Adrenal gland (tissue), 12 donors: ENCODE data around the gene PDLIM4. TPM values are rescaled to one million over a fixed set of nuclear protein-coding genes. Genes with fewer than 3 reads are reported as not detected.
A peak's percentile ranks its signal among the peaks of the same experiment; 100 is the strongest.

Experiments used
- DNase-seq, 7 donors: peaks; one replicate each; pipeline ENCODE4 v3.0.0-alpha.2; 2019 to 2020
- H3K27ac ChIP-seq, 5 donors: fragments of 200-600 bp; sonication (generic) in 4 of 5; 1 replicate in 3 of 5; 2 replicates in 2 of 5; pipeline versions ENCODE4 v1.5.1 to v1.8.0; 2016 to 2020; ENCODE audit warnings: mild to moderate bottlenecking in 1 of 5
- H3K27me3 ChIP-seq: fragments of 200-600 bp; 2 replicates; pipeline ENCODE4 v1.8.0; 2021
- H3K36me3 ChIP-seq, 2 donors: fragments of 200-600 bp; replicated peaks in 1 of 2; 1 replicate in 1 of 2; 2 replicates in 1 of 2; pipeline versions ENCODE4 v1.5.1 to v1.8.0; 2018 to 2022
- H3K4me1 ChIP-seq, 2 donors: fragments of 200-600 bp; replicated peaks in 1 of 2; 1 replicate in 1 of 2; 2 replicates in 1 of 2; pipeline versions ENCODE4 v1.5.1 to v1.8.0; 2018 to 2021
- H3K4me3 ChIP-seq, 4 donors: fragments of 200-600 bp; sonication (generic) in 3 of 4; one replicate each; pipeline ENCODE4 v1.5.1; 2016 to 2018
- H3K9me3 ChIP-seq, 3 donors: fragments of 200-600 bp; sonication (generic) in 1 of 3; replicated peaks in 1 of 3; 1 replicate in 2 of 3; 2 replicates in 1 of 3; pipeline versions ENCODE4 v1.5.1 to v1.8.0; 2016 to 2021
- POLR2A ChIP-seq, 2 donors: fragments of 450-650 bp; IDR thresholded peaks; one replicate each; pipeline ENCODE4 v1.6.1; 2017; ENCODE audit warnings: antibody characterized with exemption in 2 of 2, mild to moderate bottlenecking in 2 of 2, moderate library complexity in 1 of 2
- WGBS, 4 donors: extraction: QIAGEN DNeasy Blood & Tissue Kit in 2 of 4; methylation state at CpG; one replicate each; pipeline versions ENCODE4 v1.1.5 to v1.1.7; 2013 to 2017; 5-methylcytosine and 5-hydroxymethylcytosine counted together
- intact Hi-C, 2 donors: fragments of 100-400 bp; cut with DNase I; formaldehyde crosslinking; loops; one replicate each; pipeline versions ENCODE4 v1.14.1 to v1.15.0; 2022 to 2023
- polyA plus RNA-seq, 3 donors: library from polyadenylated mRNA; stranded (reverse); fragments of 200-250 nt in 2 of 3; fragments of 350-450 nt in 1 of 3; fragmentation: Illumina TruSeq in 1 of 3; extraction: RNeasy Lipid Tissue Mini Kit (QIAGEN cat#74804) in 1 of 3; gene quantifications; one replicate each; pipeline ENCODE4 v1.2.3, GENCODE V29; 2013 to 2014
- total RNA-seq, 9 donors: library from RNA; depleted of rRNA in 4 of 9; stranded (reverse); fragments of >200 nt in 4 of 9; fragments of 120-200 nt in 1 of 9; fragmentation: NEBNext Ultra II Directional in 1 of 9; extraction: Animal tissue kit (Norgen Biotek cat#: 25700) in 1 of 9; gene quantifications; one replicate each; pipeline versions ENCODE4 v1.1.0 to v1.2.4, GENCODE V29; 2013 to 2023
- TF ChIP-seq, protein P1 (sequence below), 6 experiments: fragments of 450-650 bp in 4 of 6; fragments of 200-600 bp in 2 of 6; sonication (generic) in 1 of 6; IDR thresholded peaks; 1 replicate in 5 of 6; 2 replicates in 1 of 6; pipeline versions ENCODE4 v1.5.1 to v1.8.0; 2016 to 2021; ENCODE audit warnings: antibody characterized with exemption in 6 of 6, mild to moderate bottlenecking in 2 of 6, moderate library complexity in 1 of 6
- donor health status: healthy with polysubstance abuse.
- donor health status: Bipolar disorder and iron deficiency.
- donor health status: DM: yes; HTN: yes; CAD: no.
- donor health status: DM: no; HTN: no; CAD: no.
- donor health status: DM: no; HTN: no; CAD: no.
- donor health status: DM: yes; HTN: yes; CAD: no.

PDLIM4 gene
- total and polyA plus RNA-seq, 12 donors, result 0.87 to 20.2 (median 4.3) TPM

DNA sequence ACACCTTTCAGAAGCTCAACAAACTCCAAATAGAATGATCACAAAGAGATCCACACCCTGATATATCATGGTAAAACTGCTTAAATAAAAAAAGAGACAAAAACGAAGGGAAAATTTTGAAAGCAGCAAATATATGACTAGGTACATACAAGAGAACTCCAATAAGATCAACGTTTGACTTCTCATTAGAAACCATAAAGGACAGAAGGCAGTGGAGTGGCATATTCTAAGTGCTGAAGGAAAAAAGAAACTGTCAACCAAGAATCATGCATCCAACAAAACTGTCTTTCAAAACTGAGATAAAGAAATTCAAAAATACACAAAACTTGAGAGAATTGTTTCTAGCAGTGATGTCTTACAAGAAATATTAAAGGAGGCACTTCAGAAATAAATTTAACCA is 47.9 kb downstream of the PDLIM4 start:
- Histone ChIP-seq H3K9me3 (no peaks in the 10 kb centered on the region), H3K4me3 (no peak overlapping the region), H3K36me3 (no peaks in the 10 kb centered on the region), H3K4me1 (peaks cover 0 to 4% of the 10 kb centered on the region in 2 donors), H3K27ac (no peak overlapping the region), H3K27me3 (no peaks in the 10 kb centered on the region)
- TF ChIP-seq, protein P1, sequence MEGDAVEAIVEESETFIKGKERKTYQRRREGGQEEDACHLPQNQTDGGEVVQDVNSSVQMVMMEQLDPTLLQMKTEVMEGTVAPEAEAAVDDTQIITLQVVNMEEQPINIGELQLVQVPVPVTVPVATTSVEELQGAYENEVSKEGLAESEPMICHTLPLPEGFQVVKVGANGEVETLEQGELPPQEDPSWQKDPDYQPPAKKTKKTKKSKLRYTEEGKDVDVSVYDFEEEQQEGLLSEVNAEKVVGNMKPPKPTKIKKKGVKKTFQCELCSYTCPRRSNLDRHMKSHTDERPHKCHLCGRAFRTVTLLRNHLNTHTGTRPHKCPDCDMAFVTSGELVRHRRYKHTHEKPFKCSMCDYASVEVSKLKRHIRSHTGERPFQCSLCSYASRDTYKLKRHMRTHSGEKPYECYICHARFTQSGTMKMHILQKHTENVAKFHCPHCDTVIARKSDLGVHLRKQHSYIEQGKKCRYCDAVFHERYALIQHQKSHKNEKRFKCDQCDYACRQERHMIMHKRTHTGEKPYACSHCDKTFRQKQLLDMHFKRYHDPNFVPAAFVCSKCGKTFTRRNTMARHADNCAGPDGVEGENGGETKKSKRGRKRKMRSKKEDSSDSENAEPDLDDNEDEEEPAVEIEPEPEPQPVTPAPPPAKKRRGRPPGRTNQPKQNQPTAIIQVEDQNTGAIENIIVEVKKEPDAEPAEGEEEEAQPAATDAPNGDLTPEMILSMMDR (IDR thresholded peaks at IDR 0.05), result no peak
- TF ChIP-seq POLR2A (IDR thresholded peaks at IDR 0.05), result no peak
- intact Hi-C loops, result no loop called here
- no peak for DNase-seq
- 87 to 96% (median 92%) methylated on average over 2 of the region's 2 CpGs for WGBS, 4 donors

DNA sequence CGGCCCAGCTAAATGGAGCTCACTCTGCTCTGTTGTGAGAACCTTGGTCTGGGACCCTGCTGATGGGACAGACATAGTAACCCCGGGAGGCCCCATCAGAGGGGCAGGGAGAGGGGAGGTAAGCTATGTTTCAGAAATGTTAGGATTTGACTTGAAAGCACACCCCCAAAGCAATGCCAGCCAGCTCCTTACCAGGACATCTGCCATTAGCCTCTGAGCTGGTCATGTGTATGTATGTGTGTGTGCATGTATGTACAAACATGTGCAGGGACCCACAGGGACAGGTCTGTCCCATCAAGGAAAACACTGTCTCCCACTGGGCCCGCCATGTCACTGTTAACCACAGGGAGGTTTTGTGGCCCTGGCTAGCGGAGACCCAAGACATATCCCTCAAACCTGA is 51.2 kb downstream of the PDLIM4 start:
- no peak overlapping the region for H3K4me3 ChIP-seq
- H3K9me3 ChIP-seq, result no peaks in the 10 kb centered on the region
- intact Hi-C loops, result no loop called here
- no peaks in the 10 kb centered on the region for H3K36me3 ChIP-seq
- peaks cover 0 to 4% of the 10 kb centered on the region in 2 donors for H3K4me1 ChIP-seq
- TF ChIP-seq POLR2A (IDR thresholded peaks at IDR 0.05), result no peak
- TF ChIP-seq, protein P1 (IDR thresholded peaks at IDR 0.05), result no peak
- WGBS, 4 donors, result 89 to 97% (median 93%) methylated on average over 2 to 4 of the region's 4 CpGs
- no peak overlapping the region for H3K27ac ChIP-seq
- no peaks in the 10 kb centered on the region for H3K27me3 ChIP-seq
- DNase-seq, result peak in 1 of 7 donors; percentile 43

DNA sequence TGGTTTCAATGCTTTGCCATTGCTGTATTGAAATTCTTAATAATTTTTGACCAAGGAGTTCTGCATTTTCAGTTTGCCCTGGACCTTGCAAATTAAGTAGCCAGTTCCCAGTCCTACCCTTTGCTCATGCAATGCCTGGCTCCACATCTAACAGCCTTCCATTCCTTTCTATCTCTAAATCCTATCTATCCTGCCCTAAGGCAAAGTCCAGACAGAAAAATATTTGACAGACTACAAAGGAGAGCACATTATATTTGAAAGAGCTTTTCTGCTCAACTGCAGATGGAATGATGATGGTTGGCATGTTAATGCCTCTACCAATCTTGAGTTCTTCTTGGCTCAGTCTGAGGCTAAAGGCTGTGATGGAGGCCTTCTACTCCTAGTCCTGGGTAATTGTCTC is 52.2 kb downstream of the PDLIM4 start:
- H3K4me3 ChIP-seq, result no peak overlapping the region

DNA sequence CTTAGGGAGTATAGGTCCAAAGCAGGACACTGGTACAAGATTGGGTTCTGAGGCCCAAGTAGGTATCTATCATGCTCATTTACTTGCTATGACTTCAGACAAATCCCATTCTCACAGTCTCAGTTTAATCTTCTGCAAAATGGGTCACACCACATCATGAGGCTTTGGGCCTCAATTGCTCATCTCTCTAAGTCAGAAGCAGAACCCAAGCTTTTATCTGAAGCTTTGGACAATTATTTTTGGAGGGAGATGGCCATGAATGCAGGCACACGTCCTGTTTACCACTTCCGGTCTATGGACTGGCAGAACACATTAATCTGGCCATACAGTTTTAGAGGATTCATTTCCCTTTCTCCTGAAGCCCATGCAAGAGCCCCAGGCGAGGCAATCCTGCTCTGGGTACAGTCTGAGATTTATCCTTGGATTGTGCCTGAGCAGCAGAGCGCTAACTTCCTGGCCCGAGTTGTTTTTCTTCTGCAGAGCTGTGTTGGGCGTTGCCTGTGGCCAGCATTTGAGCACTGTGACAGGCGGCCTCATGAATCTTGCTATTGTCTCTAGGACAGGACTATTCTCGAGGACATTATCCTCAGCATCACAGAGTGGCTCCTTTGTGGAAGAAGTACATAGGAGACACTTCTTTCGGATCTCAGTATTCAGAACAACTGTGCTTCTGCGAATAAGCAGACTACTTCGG is 52.8 kb downstream of the PDLIM4 start:
- no peak overlapping the region for H3K4me3 ChIP-seq
- no peaks in the 10 kb centered on the region for H3K27me3 ChIP-seq
- H3K27ac ChIP-seq, result no peak overlapping the region
- no peaks in the 10 kb centered on the region for H3K9me3 ChIP-seq
- DNase-seq, result peak in 1 of 7 donors; percentile 57
- WGBS, 4 donors, result 62 to 64% (median 62%) methylated on average over 11 of the region's 11 CpGs
- TF ChIP-seq, protein P1 (IDR thresholded peaks at IDR 0.05), result no peak
- no peak for TF ChIP-seq POLR2A (IDR thresholded peaks at IDR 0.05)
- peaks cover 0 to 4% of the 10 kb centered on the region in 2 donors for H3K4me1 ChIP-seq
- intact Hi-C loops, result no loop called here
- no peaks in the 10 kb centered on the region for H3K36me3 ChIP-seq

More for the DNA sequence above, 52.2 kb downstream of the PDLIM4 start:
- Histone ChIP-seq H3K27ac (no peak overlapping the region), H3K4me1 (peaks cover 0 to 4% of the 10 kb centered on the region in 2 donors), H3K27me3 (no peaks in the 10 kb centered on the region), H3K9me3 (no peaks in the 10 kb centered on the region), H3K36me3 (no peaks in the 10 kb centered on the region)
- intact Hi-C loops, result no loop called here
- DNase-seq, result no peak
- no peak for TF ChIP-seq POLR2A (IDR thresholded peaks at IDR 0.05)
- TF ChIP-seq, protein P1 (IDR thresholded peaks at IDR 0.05), result no peak
